GM12892 (cell line): ENCODE measurements around the gene LCN12.

Experiments
- POLR2A ChIP-seq: IDR thresholded peaks from 2 replicates; pipeline ENCODE4 v1.6.1; 2011; ENCODE audit warnings: low read depth, low read length, control low read depth
- POLR2AphosphoS5 ChIP-seq: IDR thresholded peaks from 2 replicates; pipeline ENCODE4 v1.6.1; 2011; ENCODE audit warnings: low read depth, low read length, control low read depth
- TAF1 ChIP-seq: IDR thresholded peaks from 2 replicates; pipeline ENCODE4 v1.6.1; 2011; ENCODE audit warnings: low read depth, mild to moderate bottlenecking, control low read depth, low read length, borderline replicate concordance

- TF ChIP-seq POLR2A, result no peak
- TF ChIP-seq POLR2AphosphoS5, result no peak
- no peak for TF ChIP-seq TAF1
Observed at GRCh38 chr9:136997830-136998234, 45.8 kb downstream of the LCN12 start.
